Mesenchymal stem cell (in vitro differentiated cells and primary cell): ENCODE measurements around the gene NTN1.

ENCODE experiments used
- DNase-seq: peaks from one replicate; pipeline ENCODE4 v3.0.0-alpha.2; 2013
- H2AFZ ChIP-seq: one replicate; pipeline ENCODE4 v1.6.1; 2013; ENCODE audit warnings: low read depth, mild to moderate bottlenecking, control low read depth, inconsistent platforms, low read length, moderate library complexity
- H2AK5ac ChIP-seq: 2 replicates; pipeline ENCODE4 v1.6.1; 2013; ENCODE audit warnings: low read length, moderate library complexity, mild to moderate bottlenecking, inconsistent platforms; ENCODE audit not compliant: severe bottlenecking
- H2BK120ac ChIP-seq: one replicate; pipeline ENCODE4 v1.6.1; 2013; ENCODE audit warnings: low read depth, mild to moderate bottlenecking, inconsistent platforms, low read length, moderate library complexity
- H2BK12ac ChIP-seq, 2 experiments: one replicate each; pipeline ENCODE4 v1.6.1; 2013; ENCODE audit warnings: inconsistent platforms in 2 of 2, low read length in 2 of 2, mild to moderate bottlenecking in 2 of 2, moderate library complexity in 2 of 2, control low read depth in 1 of 2
- H2BK15ac ChIP-seq: one replicate; pipeline ENCODE4 v1.6.1; 2013; ENCODE audit warnings: mild to moderate bottlenecking, low read depth, inconsistent platforms; ENCODE audit not compliant: poor library complexity, severe bottlenecking
- H2BK5ac ChIP-seq: 2 replicates; pipeline ENCODE4 v1.6.1; 2013; ENCODE audit warnings: low read depth, mild to moderate bottlenecking, low read length, control low read depth, inconsistent platforms; ENCODE audit not compliant: poor library complexity, severe bottlenecking
- H3K14ac ChIP-seq, 2 experiments: one replicate each; pipeline ENCODE4 v1.6.1; 2013; ENCODE audit warnings: inconsistent platforms in 2 of 2, low read length in 2 of 2, control low read depth in 1 of 2, mild to moderate bottlenecking in 1 of 2, moderate library complexity in 1 of 2
- H3K18ac ChIP-seq, 2 experiments: one replicate each; pipeline ENCODE4 v1.6.1; 2013; ENCODE audit warnings: inconsistent platforms in 2 of 2, low read length in 2 of 2, control low read depth in 1 of 2, low read depth in 1 of 2, mild to moderate bottlenecking in 1 of 2
- H3K23ac ChIP-seq, 2 experiments: one replicate each; pipeline ENCODE4 v1.6.1; 2013; ENCODE audit warnings: inconsistent platforms in 2 of 2, low read length in 2 of 2, mild to moderate bottlenecking in 2 of 2, moderate library complexity in 2 of 2, control low read depth in 1 of 2
- H3K27ac ChIP-seq: 2 replicates; pipeline ENCODE4 v1.5.1; 2013; ENCODE audit warnings: mild to moderate bottlenecking, moderate library complexity, low read length, control low read depth, inconsistent platforms; ENCODE audit not compliant: poor library complexity, severe bottlenecking
- H3K27me3 ChIP-seq, 2 experiments: 2 replicates each; pipeline versions ENCODE4 v1.6.1 to v1.7.0; 2013; ENCODE audit warnings: low read length in 2 of 2, mild to moderate bottlenecking in 2 of 2, moderate library complexity in 2 of 2, control low read depth in 1 of 2, inconsistent platforms in 1 of 2; ENCODE audit not compliant: control insufficient read depth in 1 of 2, insufficient read depth in 1 of 2
- H3K36me3 ChIP-seq, 2 experiments: 2 replicates each; pipeline versions ENCODE4 v1.6.1 to v1.7.0; 2013; ENCODE audit warnings: low read length in 2 of 2, control low read depth in 1 of 2, inconsistent platforms in 1 of 2, low read depth in 1 of 2, mild to moderate bottlenecking in 1 of 2; ENCODE audit not compliant: insufficient read depth in 2 of 2, control insufficient read depth in 1 of 2
- H3K4ac ChIP-seq, 2 experiments: one replicate each; pipeline ENCODE4 v1.6.1; 2013; ENCODE audit warnings: inconsistent platforms in 2 of 2, low read length in 2 of 2, mild to moderate bottlenecking in 2 of 2, moderate library complexity in 2 of 2, control low read depth in 1 of 2, low read depth in 1 of 2
- H3K4me1 ChIP-seq: 2 replicates; pipeline ENCODE4 v1.6.1; 2013; ENCODE audit warnings: low read depth, low read length, control low read depth; ENCODE audit not compliant: control insufficient read depth, insufficient read depth
- H3K4me2 ChIP-seq: 2 replicates; pipeline ENCODE4 v1.6.1; 2013; ENCODE audit warnings: low read length, mild to moderate bottlenecking, inconsistent platforms; ENCODE audit not compliant: poor library complexity, severe bottlenecking
- H3K4me3 ChIP-seq, 2 experiments: 2 replicates each; pipeline versions ENCODE4 v1.5.1 to v1.7.0; 2013; ENCODE audit warnings: low read length in 2 of 2, mild to moderate bottlenecking in 2 of 2, control low read depth in 1 of 2, low read depth in 1 of 2; ENCODE audit not compliant: insufficient read depth in 1 of 2
- H3K79me1 ChIP-seq: replicated peaks from 2 replicates; pipeline ENCODE4 v1.6.1; 2013; ENCODE audit warnings: mild to moderate bottlenecking, control low read depth, low read length, inconsistent platforms; ENCODE audit not compliant: poor library complexity, severe bottlenecking
- H3K9ac ChIP-seq: 2 replicates; pipeline ENCODE4 v1.7.0; 2013; ENCODE audit warnings: mild to moderate bottlenecking, low read length, moderate library complexity
- H3K9me3 ChIP-seq: 2 replicates; pipeline ENCODE4 v1.7.0; 2013; ENCODE audit warnings: mild to moderate bottlenecking, low read length; ENCODE audit not compliant: control insufficient read depth
- H4K8ac ChIP-seq: one replicate; pipeline ENCODE4 v1.6.1; 2013; ENCODE audit warnings: inconsistent platforms, mild to moderate bottlenecking, low read length, moderate library complexity
- H4K91ac ChIP-seq: one replicate; pipeline ENCODE4 v1.6.1; 2013; ENCODE audit warnings: mild to moderate bottlenecking, low read length, inconsistent platforms
- WGBS: methylation state at CpG from one replicate; pipeline ENCODE4 v1.1.7; 2013; ENCODE audit warnings: mixed read lengths; 5-methylcytosine and 5-hydroxymethylcytosine counted together

The NTN1 gene

GRCh38 chr17:9220398-9221146, 199.3 kb downstream of the NTN1 start:
- Histone ChIP-seq H3K18ac (no peak overlapping the region), H3K4me1 (no peaks in the 10 kb centered on the region), H2BK15ac (no peak overlapping the region), H4K8ac (no peak overlapping the region), H2BK5ac (no peak overlapping the region), H3K27ac (no peak overlapping the region), H3K9ac (no peak overlapping the region), H3K23ac (no peak overlapping the region), H3K4me3 (no peak overlapping the region), H2AFZ (no peak overlapping the region), H3K4ac (no peak overlapping the region), H3K9me3 (peaks cover 10% of the 10 kb centered on the region), H2AK5ac (no peak overlapping the region), H3K79me1 (no peaks in the 10 kb centered on the region), H3K4me2 (no peak overlapping the region), H2BK120ac (no peak overlapping the region), H2BK12ac (no peak overlapping the region), H3K36me3 (no peaks in the 10 kb centered on the region), H3K27me3 (no peaks in the 10 kb centered on the region), H4K91ac (no peak overlapping the region), H3K14ac (no peak overlapping the region)
- 87% methylated on average over 20 of the region's 23 CpGs for WGBS
- DNase-seq = no peak

GRCh38 chr17:9221147-9221921, 200.0 kb downstream of the NTN1 start:
- H3K9ac ChIP-seq = no peak overlapping the region
- no peak overlapping the region for H2AFZ ChIP-seq
- H2AK5ac ChIP-seq = no peak overlapping the region
- no peak for DNase-seq
- H3K27me3 ChIP-seq = no peaks in the 10 kb centered on the region
- no peaks in the 10 kb centered on the region for H3K79me1 ChIP-seq
- H3K36me3 ChIP-seq = no peaks in the 10 kb centered on the region
- H3K18ac ChIP-seq = no peak overlapping the region
- no peak overlapping the region for H3K4me2 ChIP-seq
- no peak overlapping the region for H4K8ac ChIP-seq
- H3K4ac ChIP-seq = no peak overlapping the region
- H3K14ac ChIP-seq = no peak overlapping the region
- H3K4me3 ChIP-seq = no peak overlapping the region
- H2BK15ac ChIP-seq = no peak overlapping the region
- H3K23ac ChIP-seq = no peak overlapping the region
- H2BK12ac ChIP-seq = no peak overlapping the region
- H3K9me3 ChIP-seq = peaks cover 2% of the 10 kb centered on the region
- peaks cover 1% of the 10 kb centered on the region for H3K4me1 ChIP-seq
- no peak overlapping the region for H2BK120ac ChIP-seq
- WGBS = 88% methylated on average over 24 of the region's 25 CpGs
- H2BK5ac ChIP-seq = no peak overlapping the region
- no peak overlapping the region for H4K91ac ChIP-seq
- no peak overlapping the region for H3K27ac ChIP-seq

DNA sequence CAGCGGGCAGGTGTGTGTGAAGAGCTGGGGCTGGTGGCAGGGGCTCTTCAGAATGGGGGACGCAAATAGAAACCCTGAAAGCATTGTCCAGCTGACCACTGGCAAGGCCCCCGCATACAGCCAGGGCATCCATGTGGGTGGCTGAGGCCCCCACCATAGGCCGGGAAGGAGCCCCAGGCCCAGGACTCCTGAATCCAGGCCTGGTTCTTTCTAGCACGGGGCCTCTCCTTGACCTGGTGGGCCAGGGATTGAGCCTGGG, 200.5 kb downstream of the NTN1 start:
- 85% methylated on average over 5 of the region's 5 CpGs for WGBS
- Histone ChIP-seq H3K4ac (no peak overlapping the region), H2BK15ac (no peak overlapping the region), H3K27ac (no peak overlapping the region), H3K4me1 (peaks cover 1% of the 10 kb centered on the region), H2AFZ (no peak overlapping the region), H2BK5ac (no peak overlapping the region), H2BK12ac (no peak overlapping the region), H3K9me3 (no peaks in the 10 kb centered on the region), H3K18ac (no peak overlapping the region), H4K8ac (no peak overlapping the region), H3K27me3 (no peaks in the 10 kb centered on the region), H3K79me1 (no peaks in the 10 kb centered on the region), H3K4me3 (no peak overlapping the region), H2BK120ac (no peak overlapping the region), H3K23ac (no peak overlapping the region), H3K14ac (no peak overlapping the region), H3K9ac (no peak overlapping the region), H4K91ac (no peak overlapping the region), H3K36me3 (no peaks in the 10 kb centered on the region), H2AK5ac (no peak overlapping the region), H3K4me2 (no peak overlapping the region)
- DNase-seq = no peak

GRCh38 chr17:9223531-9223930, 202.2 kb downstream of the NTN1 start:
- Histone ChIP-seq H3K14ac (no peak overlapping the region), H3K27me3 (no peaks in the 10 kb centered on the region), H3K4me2 (no peak overlapping the region), H3K4me1 (peaks cover 6% of the 10 kb centered on the region), H3K18ac (no peak overlapping the region), H3K9me3 (no peaks in the 10 kb centered on the region), H3K4ac (no peak overlapping the region), H3K79me1 (no peaks in the 10 kb centered on the region), H3K23ac (no peak overlapping the region), H3K9ac (no peak overlapping the region), H4K91ac (no peak overlapping the region), H2AFZ (no peak overlapping the region), H3K27ac (no peak overlapping the region), H3K4me3 (no peak overlapping the region), H2BK15ac (no peak overlapping the region), H2BK12ac (no peak overlapping the region), H2AK5ac (no peak overlapping the region), H2BK120ac (no peak overlapping the region), H2BK5ac (no peak overlapping the region), H3K36me3 (no peaks in the 10 kb centered on the region), H4K8ac (no peak overlapping the region)
- DNase-seq = no peak
- WGBS = 77% methylated on average over 8 of the region's 8 CpGs
